HG03280 (cell line): Measurements from ENCODE around the gene IBSP.

Experiments
- ATAC-seq: cut with Tn5 transposase; IDR thresholded peaks from one replicate; pipeline ENCODE4 v1.9.1; 2021; ENCODE audit warnings: mild to moderate bottlenecking, moderate library complexity; ENCODE audit not compliant: unreplicated experiment

The IBSP gene, protein sequence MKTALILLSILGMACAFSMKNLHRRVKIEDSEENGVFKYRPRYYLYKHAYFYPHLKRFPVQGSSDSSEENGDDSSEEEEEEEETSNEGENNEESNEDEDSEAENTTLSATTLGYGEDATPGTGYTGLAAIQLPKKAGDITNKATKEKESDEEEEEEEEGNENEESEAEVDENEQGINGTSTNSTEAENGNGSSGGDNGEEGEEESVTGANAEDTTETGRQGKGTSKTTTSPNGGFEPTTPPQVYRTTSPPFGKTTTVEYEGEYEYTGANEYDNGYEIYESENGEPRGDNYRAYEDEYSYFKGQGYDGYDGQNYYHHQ

GRCh38 chr4:87799301-87800113, at the start of gene IBSP:
Gene IBSP, plus strand, starts transcription at chr4:87799554. Its CDS starts 2,808 bp downstream, at chr4:87802362.
- no peak for ATAC-seq

- ATAC-seq = no peak
These were observed 49.5 kb upstream of the IBSP start for GRCh38 chr4:87749883-87750282.

DNA sequence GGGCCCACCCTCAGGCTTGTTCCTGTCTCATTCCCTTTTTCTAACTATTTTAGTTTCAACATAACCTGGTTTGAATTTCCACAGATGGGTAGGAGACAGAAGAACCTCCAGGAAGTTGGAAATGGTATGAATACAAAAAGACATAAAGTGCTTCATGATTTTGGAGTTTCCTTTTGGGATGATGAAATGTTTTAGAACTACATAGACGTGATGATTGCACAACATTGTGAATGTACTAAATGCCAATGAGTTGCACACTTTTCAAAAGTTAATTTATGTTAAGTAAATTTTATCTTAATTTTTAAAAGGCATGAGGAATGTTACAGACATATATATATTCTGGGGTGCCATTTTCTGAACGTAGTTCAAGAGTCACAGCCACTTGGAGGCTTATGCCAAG, 41.1 kb upstream of the IBSP start:
- no peak for ATAC-seq

- no peak for ATAC-seq
These were observed 37.0 kb upstream of the IBSP start for GRCh38 chr4:87762311-87762710.

- no peak for ATAC-seq
These were observed 17.8 kb upstream of the IBSP start for GRCh38 chr4:87781569-87781968.

DNA sequence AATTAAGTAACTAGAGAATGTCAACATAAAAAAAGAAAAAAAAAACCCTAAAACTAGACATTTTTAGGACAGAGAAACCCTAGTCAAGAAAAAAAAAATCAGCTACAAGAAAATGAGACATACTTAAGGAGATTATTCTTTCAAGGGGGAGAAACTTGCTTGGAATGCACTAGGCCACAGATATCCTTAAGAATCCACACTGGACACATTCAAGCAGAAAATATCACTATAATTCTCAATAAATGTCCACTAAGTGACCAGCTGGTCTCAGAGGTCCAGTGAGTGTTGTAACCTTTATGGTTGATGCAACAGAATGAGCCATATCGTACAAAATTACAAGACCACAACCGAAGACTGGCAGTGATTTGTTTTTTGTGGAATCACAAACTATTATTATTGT, 15.6 kb upstream of the IBSP start:
- ATAC-seq = no peak

GRCh38 chr4:87785731-87786509, 13.4 kb upstream of the IBSP start:
- ATAC-seq = no peak

DNA sequence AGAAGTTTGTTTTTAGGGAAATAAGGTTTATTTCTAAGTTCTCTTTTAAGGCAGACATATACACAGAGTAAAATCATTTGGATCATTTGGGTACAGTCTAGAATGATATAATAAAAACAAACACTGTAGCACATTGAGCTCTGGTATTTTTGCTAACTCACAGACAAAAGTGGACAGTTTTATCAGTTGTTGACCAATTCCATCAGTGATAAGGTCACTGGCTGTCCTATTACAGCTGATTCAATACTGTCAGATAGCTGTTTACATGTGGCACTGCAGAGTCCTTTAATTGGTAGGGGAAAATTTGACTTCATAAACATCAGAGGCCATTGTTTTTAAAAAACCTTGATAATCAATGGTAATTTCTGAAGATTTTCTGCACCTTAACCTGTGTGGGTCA, 3.5 kb downstream of the IBSP start:
- ATAC-seq = no peak

DNA sequence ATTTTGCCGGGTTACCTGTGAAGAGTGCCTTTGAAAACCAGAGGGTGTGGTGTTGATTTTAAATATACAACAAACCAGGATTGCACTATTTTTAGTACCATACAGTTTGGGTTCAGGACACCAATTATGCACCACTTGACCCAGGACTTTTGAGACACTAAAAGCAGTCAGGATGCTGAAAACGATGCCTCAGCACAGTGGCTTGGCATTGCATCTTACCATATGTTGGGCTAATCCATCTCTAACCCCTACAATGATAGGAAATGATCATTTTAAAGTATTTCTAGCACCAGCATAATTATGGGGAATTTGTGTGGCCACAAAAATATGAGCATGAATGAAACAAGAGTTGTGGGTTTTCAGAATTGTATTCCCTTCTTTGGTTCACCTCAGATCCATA, 4.1 kb downstream of the IBSP start:
- no peak for ATAC-seq

DNA sequence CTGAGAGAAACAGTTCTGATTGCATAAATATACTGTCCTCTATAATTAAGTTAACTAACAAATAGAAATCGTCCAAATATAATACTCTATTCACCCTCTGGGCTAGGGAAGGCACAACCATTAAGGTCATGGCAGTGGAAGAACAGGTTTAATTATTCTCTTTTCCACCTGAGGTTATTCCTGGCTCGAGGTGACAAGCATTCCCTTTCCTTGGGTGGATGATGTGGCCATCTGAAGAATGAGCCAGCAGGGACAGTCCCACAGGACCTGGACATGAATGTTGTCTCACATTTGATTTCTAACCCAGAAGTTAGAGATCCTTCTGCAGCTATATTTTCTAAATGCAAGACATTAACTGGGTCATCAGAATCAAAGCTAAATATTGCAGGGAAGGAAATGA, 5.5 kb downstream of the IBSP start:
- no peak for ATAC-seq

DNA sequence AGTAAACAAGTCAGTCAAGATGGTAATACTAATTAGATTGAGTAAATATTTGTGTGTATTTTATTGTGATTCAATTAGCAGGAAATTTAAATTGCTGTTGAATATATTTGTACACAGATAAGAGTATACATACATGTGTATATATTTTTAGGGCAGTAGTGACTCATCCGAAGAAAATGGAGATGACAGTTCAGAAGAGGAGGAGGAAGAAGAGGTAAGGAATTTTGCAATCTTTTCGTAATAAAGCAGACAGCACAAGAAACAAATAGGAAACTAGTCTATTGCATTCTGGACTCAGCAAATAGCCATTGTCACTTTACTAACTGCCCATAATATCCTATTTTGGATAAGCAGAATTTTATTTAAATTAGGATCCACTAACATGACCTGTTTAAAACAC, 6.6 kb downstream of the IBSP start:
- no peak for ATAC-seq

DNA sequence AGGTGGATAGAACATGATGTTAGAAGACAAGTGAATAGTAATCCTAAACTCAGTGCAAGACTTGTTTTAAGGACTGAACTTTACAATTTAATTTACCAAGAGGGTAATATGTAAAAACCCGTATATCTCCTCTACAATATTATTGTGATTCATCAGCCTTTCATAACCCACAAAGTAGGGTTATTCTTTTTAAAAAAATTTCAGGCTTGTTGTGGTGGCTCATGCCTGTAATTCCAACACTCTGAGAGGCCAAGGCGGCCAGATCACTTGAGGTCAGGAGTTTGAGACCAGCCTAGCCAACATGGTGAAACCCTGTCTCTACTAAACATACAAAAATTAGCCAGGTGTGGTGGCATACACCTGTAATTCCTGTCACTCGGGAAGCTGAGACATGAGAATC, 7.2 kb downstream of the IBSP start:
- ATAC-seq = no peak

- no peak for ATAC-seq
These were observed 8.0 kb downstream of the IBSP start for GRCh38 chr4:87807402-87807801.

GRCh38 chr4:87811977-87812376, 12.6 kb downstream of the IBSP start:
- no peak for ATAC-seq

GRCh38 chr4:87819281-87819919, 20.0 kb downstream of the IBSP start:
- ATAC-seq = no peak

- no peak for ATAC-seq
These were observed 23.8 kb downstream of the IBSP start for GRCh38 chr4:87823200-87823599.

DNA sequence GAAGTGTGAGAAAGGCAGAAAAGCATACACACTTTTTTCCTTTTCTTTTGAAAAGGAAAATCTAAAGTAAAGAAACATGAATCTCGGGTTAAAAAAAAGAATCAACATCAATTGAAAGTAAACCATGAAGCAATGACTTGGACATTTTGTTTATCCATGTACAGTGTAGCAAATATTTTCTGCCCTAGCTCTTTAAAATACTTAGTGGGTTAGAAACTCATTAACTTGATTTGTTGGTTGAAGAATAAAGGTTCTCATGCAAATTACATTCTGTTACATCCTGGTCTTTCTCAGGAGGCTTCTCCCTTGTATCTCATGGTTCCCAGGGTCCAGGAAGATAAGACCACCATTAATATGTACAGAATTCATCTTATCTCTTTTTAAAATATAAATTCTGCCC, 24.4 kb downstream of the IBSP start:
- ATAC-seq = no peak

DNA sequence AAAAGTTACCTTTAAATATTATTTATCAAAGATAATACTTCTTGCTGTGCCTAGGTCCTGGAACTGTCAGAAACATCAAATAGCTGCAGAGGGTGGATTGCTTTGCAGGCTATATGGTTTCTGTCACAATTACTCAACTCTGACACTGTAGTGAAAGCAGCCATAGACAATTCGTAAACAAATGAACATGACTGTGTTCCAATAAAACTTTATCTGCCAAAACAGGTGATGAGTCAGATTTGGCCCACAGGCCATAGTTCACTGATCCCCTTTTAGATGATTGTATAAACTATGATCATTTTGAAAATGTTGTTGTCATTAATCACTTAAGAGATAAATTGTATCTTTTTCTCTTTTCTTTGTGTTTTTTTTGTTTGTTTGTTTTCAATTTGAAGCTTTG, 25.0 kb downstream of the IBSP start:
- ATAC-seq = no peak

- no peak for ATAC-seq
These were observed 33.3 kb downstream of the IBSP start, which contains the start of gene MEPE for GRCh38 chr4:87832669-87833068. Gene MEPE, plus strand, starts transcription at chr4:87832969. Its CDS starts 1,746 bp downstream, at chr4:87834715.

DNA sequence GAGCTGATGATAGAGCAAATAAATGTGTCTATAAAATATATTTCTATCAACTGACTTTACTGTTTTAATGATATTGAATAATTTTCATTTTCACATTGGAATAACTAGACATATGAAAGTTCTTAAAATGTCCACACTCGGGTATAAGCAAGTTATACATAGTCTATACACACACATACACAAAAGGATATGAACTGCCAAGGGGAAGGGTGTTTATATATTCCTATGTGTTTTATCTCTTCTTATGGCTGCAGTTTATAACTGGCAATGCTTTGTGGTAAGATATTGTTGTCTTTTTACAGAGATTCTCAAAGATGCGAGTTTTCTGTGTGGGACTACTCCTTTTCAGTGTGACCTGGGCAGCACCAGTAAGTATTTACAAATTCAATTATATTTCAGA, 35.0 kb downstream of the IBSP start:
- no peak for ATAC-seq

DNA sequence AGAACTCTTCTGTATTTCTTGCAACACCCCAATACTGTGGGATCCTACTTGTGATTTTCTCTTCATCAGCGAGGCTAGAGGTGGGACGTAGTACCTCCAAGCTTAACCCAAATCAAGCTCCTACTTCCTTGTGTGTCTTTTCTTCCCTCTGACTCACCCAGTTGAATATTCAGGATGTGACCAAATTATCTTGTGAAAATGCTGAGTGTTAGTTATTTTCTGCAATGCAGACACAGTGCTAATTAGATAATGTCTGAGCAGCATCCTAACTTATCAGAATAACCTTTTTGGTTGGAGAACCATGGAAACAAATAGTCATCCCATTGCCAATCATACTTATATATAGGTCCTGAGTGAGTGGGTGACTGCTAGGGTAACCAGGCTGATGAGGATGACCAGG, 35.8 kb downstream of the IBSP start:
- ATAC-seq = no peak
